Liver (tissue), 9 donors: Measurements from ENCODE around the gene LYSMD3. TPM values are rescaled to one million over a fixed set of nuclear protein-coding genes. Genes with fewer than 3 reads are reported as not detected.

Experiments used
- DNase-seq: peaks from one replicate; pipeline ENCODE4 v3.0.0-alpha.2; 2017; ENCODE audit warnings: low spot score
- H3K27ac ChIP-seq, 2 donors: one replicate each; pipeline ENCODE4 v1.7.0; 2013; ENCODE audit warnings: inconsistent platforms in 2 of 2, low read length in 2 of 2, control low read depth in 1 of 2, low read depth in 1 of 2, mild to moderate bottlenecking in 1 of 2
- H3K27me3 ChIP-seq, 4 donors: one replicate each; pipeline versions ENCODE4 v1.6.1 to v1.7.0; 2013; ENCODE audit warnings: low read length in 3 of 4, inconsistent platforms in 1 of 4, mild to moderate bottlenecking in 1 of 4, moderate library complexity in 1 of 4; ENCODE audit not compliant: control insufficient read depth in 4 of 4, insufficient read depth in 4 of 4
- H3K36me3 ChIP-seq, 4 donors: one replicate each; pipeline versions ENCODE4 v1.6.1 to v1.7.0; 2013; ENCODE audit warnings: low read length in 3 of 4, mild to moderate bottlenecking in 3 of 4, low read depth in 1 of 4, moderate library complexity in 1 of 4; ENCODE audit not compliant: control insufficient read depth in 4 of 4, insufficient read depth in 3 of 4
- H3K4me1 ChIP-seq, 4 donors: one replicate each; pipeline versions ENCODE4 v1.6.1 to v1.7.0; 2013; ENCODE audit warnings: low read length in 3 of 4, mild to moderate bottlenecking in 3 of 4, moderate library complexity in 1 of 4; ENCODE audit not compliant: control insufficient read depth in 4 of 4, insufficient read depth in 4 of 4
- H3K4me3 ChIP-seq, 3 donors: one replicate each; pipeline versions ENCODE4 v1.6.1 to v1.7.0; 2013; ENCODE audit warnings: low read length in 3 of 3, control low read depth in 1 of 3, low read depth in 1 of 3, mild to moderate bottlenecking in 1 of 3
- H3K9ac ChIP-seq, 2 donors: one replicate each; pipeline ENCODE4 v1.7.0; 2013; ENCODE audit warnings: low read length in 2 of 2, mild to moderate bottlenecking in 2 of 2, moderate library complexity in 2 of 2, control low read depth in 1 of 2, low read depth in 1 of 2
- H3K9me3 ChIP-seq, 4 donors: one replicate each; pipeline versions ENCODE4 v1.6.1 to v1.7.0; 2013; ENCODE audit warnings: low read length in 3 of 4; ENCODE audit not compliant: control insufficient read depth in 4 of 4
- FOXA1 ChIP-seq: IDR thresholded peaks from 2 replicates; pipeline ENCODE4 v1.6.1; 2016; ENCODE audit warnings: antibody characterized with exemption
- FOXA2 ChIP-seq: IDR thresholded peaks from 2 replicates; pipeline ENCODE4 v1.6.1; 2016; ENCODE audit warnings: antibody characterized with exemption
- HNF4A ChIP-seq, 2 donors: conservative IDR thresholded peaks; 2 replicates each; pipeline ENCODE4 v1.6.1; 2016; ENCODE audit warnings: antibody characterized with exemption in 2 of 2, mild to moderate bottlenecking in 2 of 2
- HNF4G ChIP-seq: IDR thresholded peaks from 2 replicates; pipeline ENCODE4 v1.6.1; 2016; ENCODE audit warnings: antibody characterized with exemption
- NR2F2 ChIP-seq: IDR thresholded peaks from 2 replicates; pipeline ENCODE4 v1.6.1; 2016; ENCODE audit warnings: antibody characterized with exemption
- RXRA ChIP-seq, 2 donors: IDR thresholded peaks; 2 replicates each; pipeline ENCODE4 v1.6.1; 2017 to 2018; ENCODE audit warnings: antibody characterized with exemption in 2 of 2, mild to moderate bottlenecking in 1 of 2
- SP1 ChIP-seq: IDR thresholded peaks from 2 replicates; pipeline ENCODE4 v1.6.1; 2018; ENCODE audit warnings: antibody characterized with exemption, mild to moderate bottlenecking
- TAF1 ChIP-seq: conservative IDR thresholded peaks from 2 replicates; pipeline ENCODE4 v1.6.1; 2016; ENCODE audit warnings: antibody characterized with exemption, mild to moderate bottlenecking
- WGBS: extraction: QIAGEN DNeasy Blood & Tissue Kit; methylation state at CpG from one replicate; pipeline ENCODE4 v1.1.7; 2013; 5-methylcytosine and 5-hydroxymethylcytosine counted together
- polyA plus RNA-seq, 2 donors: library from polyadenylated mRNA; stranded (reverse) in 1 of 2; unstranded in 1 of 2; fragments of 200-250 nt in 1 of 2; fragments of >200 nt in 1 of 2; fragmentation: Nextera tagmentation in 1 of 2; extraction: Ambion mirVana in 1 of 2; gene quantifications; one replicate each; pipeline versions ENCODE4 v1.2.1 to v1.2.3, GENCODE V29; 2013 to 2015
- total RNA-seq, 2 donors: library from RNA; depleted of rRNA; stranded (reverse); fragments of >200 nt; gene quantifications; one replicate each; pipeline ENCODE4 v1.2.3, GENCODE V29; 2014
- TF ChIP-seq, protein P1 (sequence below): IDR thresholded peaks from 2 replicates; pipeline ENCODE4 v1.6.1; 2016; ENCODE audit warnings: antibody characterized with exemption
- TF ChIP-seq, protein P2 (sequence below): IDR thresholded peaks from 2 replicates; pipeline ENCODE4 v1.6.1; 2016; ENCODE audit warnings: antibody characterized with exemption, mild to moderate bottlenecking
- TF ChIP-seq, protein P3 (sequence below): IDR thresholded peaks from 2 replicates; pipeline ENCODE4 v1.6.1; 2016; ENCODE audit warnings: antibody characterized with exemption
- TF ChIP-seq, protein P4 (sequence below): fragments of 150-350 bp; IDR thresholded peaks from 2 replicates; pipeline ENCODE4 v1.5.1; 2017; ENCODE audit warnings: improper control_type of control experiment, low read depth, low read length; ENCODE audit not compliant: missing input control
- donor health status: healthy.
- donor health status: healthy.
- donor health status: healthy.
- donor health status: healthy.
- donor health status: healthy.

Gene LYSMD3
- total and polyA plus RNA-seq, 4 donors: 8.8 to 23.6 (median 11.0) TPM

DNA sequence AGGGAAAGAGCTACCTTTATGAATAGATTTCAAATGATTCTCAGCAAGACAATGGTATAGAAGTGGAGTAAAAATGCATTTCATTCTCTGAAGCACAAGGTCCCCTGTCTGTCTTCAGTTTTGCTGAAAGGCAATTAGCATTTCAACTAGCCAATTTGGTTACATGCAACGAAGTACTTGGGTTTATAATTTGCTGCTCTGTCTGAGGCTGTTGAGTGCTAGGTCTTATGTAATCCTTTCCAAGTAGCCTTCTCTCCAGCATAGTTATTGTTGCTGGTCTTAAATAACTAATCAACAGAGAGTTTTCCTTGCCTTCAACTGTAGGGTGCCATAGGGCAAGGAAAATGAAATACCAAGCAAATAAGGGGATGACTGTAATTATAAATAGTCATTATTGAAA lies 33.7 kb upstream of the LYSMD3 start:
- DNase-seq: no peak
- Histone ChIP-seq H3K4me1 (peaks cover 3 to 10% (median 10%) of the 10 kb centered on the region in 4 donors), H3K36me3 (no peaks in the 10 kb centered on the region), H3K4me3 (no peak overlapping the region), H3K27ac (no peak overlapping the region), H3K9me3 (no peaks in the 10 kb centered on the region), H3K9ac (no peak overlapping the region), H3K27me3 (peaks cover 0 to 8% (median 4%) of the 10 kb centered on the region in 4 donors)
- WGBS: 43% methylated on average over 1 of the region's 1 CpG
- TF ChIP-seq, protein P1, sequence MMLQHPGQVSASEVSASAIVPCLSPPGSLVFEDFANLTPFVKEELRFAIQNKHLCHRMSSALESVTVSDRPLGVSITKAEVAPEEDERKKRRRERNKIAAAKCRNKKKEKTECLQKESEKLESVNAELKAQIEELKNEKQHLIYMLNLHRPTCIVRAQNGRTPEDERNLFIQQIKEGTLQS: no peak
- TF ChIP-seq RXRA (IDR thresholded peaks at IDR 0.05) (no peak), NR2F2 (no peak), TAF1 (no peak), HNF4G (no peak), FOXA2 (no peak)
- TF ChIP-seq, protein P2, sequence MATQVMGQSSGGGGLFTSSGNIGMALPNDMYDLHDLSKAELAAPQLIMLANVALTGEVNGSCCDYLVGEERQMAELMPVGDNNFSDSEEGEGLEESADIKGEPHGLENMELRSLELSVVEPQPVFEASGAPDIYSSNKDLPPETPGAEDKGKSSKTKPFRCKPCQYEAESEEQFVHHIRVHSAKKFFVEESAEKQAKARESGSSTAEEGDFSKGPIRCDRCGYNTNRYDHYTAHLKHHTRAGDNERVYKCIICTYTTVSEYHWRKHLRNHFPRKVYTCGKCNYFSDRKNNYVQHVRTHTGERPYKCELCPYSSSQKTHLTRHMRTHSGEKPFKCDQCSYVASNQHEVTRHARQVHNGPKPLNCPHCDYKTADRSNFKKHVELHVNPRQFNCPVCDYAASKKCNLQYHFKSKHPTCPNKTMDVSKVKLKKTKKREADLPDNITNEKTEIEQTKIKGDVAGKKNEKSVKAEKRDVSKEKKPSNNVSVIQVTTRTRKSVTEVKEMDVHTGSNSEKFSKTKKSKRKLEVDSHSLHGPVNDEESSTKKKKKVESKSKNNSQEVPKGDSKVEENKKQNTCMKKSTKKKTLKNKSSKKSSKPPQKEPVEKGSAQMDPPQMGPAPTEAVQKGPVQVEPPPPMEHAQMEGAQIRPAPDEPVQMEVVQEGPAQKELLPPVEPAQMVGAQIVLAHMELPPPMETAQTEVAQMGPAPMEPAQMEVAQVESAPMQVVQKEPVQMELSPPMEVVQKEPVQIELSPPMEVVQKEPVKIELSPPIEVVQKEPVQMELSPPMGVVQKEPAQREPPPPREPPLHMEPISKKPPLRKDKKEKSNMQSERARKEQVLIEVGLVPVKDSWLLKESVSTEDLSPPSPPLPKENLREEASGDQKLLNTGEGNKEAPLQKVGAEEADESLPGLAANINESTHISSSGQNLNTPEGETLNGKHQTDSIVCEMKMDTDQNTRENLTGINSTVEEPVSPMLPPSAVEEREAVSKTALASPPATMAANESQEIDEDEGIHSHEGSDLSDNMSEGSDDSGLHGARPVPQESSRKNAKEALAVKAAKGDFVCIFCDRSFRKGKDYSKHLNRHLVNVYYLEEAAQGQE: no peak
- TF ChIP-seq, protein P3, sequence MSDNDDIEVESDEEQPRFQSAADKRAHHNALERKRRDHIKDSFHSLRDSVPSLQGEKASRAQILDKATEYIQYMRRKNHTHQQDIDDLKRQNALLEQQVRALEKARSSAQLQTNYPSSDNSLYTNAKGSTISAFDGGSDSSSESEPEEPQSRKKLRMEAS: no peak

DNA sequence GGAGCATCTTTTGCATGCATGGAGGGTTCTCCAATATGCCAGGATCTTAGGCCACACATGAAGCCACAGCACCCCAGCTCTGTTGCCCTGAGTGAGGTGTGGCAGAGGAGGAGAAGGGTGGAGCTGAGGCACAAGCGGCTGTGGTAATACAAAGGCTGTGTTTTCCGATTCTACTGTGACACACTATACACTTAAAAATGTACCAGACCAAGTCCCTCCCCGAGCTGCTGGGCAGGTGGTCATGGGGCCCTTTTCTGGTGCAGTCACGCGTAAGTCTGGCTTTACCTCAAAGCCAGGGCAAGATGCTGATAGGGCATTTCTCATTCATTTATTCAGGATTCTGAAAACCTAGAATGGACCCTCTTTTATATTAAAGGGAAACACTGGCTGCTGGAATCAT lies 33.0 kb upstream of the LYSMD3 start:
- Histone ChIP-seq H3K27ac (no peak overlapping the region), H3K4me1 (peaks cover 3 to 12% (median 11%) of the 10 kb centered on the region in 4 donors), H3K27me3 (peaks cover 0 to 13% (median 4%) of the 10 kb centered on the region in 4 donors), H3K9me3 (no peaks in the 10 kb centered on the region), H3K4me3 (no peak overlapping the region), H3K9ac (no peak overlapping the region), H3K36me3 (no peaks in the 10 kb centered on the region)
- no peak for TF ChIP-seq HNF4A (conservative IDR thresholded peaks at IDR 0.05)
- TF ChIP-seq HNF4G: no peak
- TF ChIP-seq, protein P3: no peak
- TF ChIP-seq FOXA1: no peak
- TF ChIP-seq, protein P4, sequence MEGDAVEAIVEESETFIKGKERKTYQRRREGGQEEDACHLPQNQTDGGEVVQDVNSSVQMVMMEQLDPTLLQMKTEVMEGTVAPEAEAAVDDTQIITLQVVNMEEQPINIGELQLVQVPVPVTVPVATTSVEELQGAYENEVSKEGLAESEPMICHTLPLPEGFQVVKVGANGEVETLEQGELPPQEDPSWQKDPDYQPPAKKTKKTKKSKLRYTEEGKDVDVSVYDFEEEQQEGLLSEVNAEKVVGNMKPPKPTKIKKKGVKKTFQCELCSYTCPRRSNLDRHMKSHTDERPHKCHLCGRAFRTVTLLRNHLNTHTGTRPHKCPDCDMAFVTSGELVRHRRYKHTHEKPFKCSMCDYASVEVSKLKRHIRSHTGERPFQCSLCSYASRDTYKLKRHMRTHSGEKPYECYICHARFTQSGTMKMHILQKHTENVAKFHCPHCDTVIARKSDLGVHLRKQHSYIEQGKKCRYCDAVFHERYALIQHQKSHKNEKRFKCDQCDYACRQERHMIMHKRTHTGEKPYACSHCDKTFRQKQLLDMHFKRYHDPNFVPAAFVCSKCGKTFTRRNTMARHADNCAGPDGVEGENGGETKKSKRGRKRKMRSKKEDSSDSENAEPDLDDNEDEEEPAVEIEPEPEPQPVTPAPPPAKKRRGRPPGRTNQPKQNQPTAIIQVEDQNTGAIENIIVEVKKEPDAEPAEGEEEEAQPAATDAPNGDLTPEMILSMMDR: no peak
- DNase-seq: no peak
- 70% methylated on average over 5 of the region's 5 CpGs for WGBS

DNA sequence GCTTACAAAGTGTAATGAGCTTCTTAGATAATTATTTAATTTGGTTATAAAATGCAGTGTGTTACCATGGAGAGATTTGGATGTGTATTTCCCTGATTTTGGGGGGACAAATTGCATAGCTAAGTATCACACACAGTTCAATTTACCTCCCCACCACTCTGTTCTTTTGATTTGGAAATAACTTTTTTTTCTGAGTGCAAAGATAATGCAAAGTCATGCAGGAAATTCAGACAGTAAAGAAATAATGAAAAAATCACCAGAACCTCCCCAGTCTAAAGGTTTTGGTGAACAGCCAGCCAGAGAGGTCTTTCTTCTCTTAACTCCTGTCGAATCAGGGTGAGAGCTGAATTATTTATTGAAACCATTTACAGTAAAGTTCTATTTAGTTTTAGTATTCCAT lies 32.4 kb upstream of the LYSMD3 start:
- WGBS: 60% methylated on average over 1 of the region's 1 CpG
- H3K27ac ChIP-seq: no peak overlapping the region
- TF ChIP-seq RXRA (IDR thresholded peaks at IDR 0.05) (no peak), SP1 (no peak), TAF1 (no peak)
- TF ChIP-seq, protein P2: no peak
- TF ChIP-seq, protein P4: no peak
- TF ChIP-seq, protein P3: no peak

More for the DNA sequence above, 32.4 kb upstream of the LYSMD3 start:
- H3K4me1 ChIP-seq: peaks cover 3 to 12% (median 11%) of the 10 kb centered on the region in 4 donors
- no peaks in the 10 kb centered on the region for H3K36me3 ChIP-seq
- peaks cover 0 to 16% (median 4%) of the 10 kb centered on the region in 4 donors for H3K27me3 ChIP-seq
- H3K4me3 ChIP-seq: no peak overlapping the region
- H3K9ac ChIP-seq: no peak overlapping the region
- DNase-seq: no peak
- no peaks in the 10 kb centered on the region for H3K9me3 ChIP-seq
